SK-N-SH (cell line): ENCODE data around the gene EXOC4. TPM values are rescaled to one million over a fixed set of nuclear protein-coding genes. Genes with fewer than 3 reads are reported as not detected.
A peak's percentile ranks its signal among the peaks of the same experiment; 100 is the strongest.

Experiments
- CTCF ChIA-PET: fragments of 300-600, 350-600 bp; formaldehyde crosslinking; extraction: SDS; loops from one replicate; lab custom pipeline; 2021; lab: Yijun Ruan, JAX
- POLR2A ChIA-PET: fragments of 350-600 bp; sonication (Branson Sonifier 250); formaldehyde crosslinking; extraction: SDS; loops from one replicate; lab custom pipeline; 2020; ENCODE audit warnings: antibody characterized with exemption, inconsistent platforms; lab: Yijun Ruan, JAX
- DNase-seq: peaks from one replicate; pipeline ENCODE4 v3.0.0; 2012
- H2AFZ ChIP-seq: fragments of 200-600 bp; sonication (generic); 2 replicates; pipeline ENCODE4 v1.8.1; 2016; ENCODE audit warnings: antibody characterized with exemption, mild to moderate bottlenecking, low read depth
- H3F3A ChIP-seq: fragments of 200-600 bp; sonication (generic); replicated peaks from 2 replicates; pipeline ENCODE3; 2016; ENCODE audit warnings: antibody characterized with exemption, mild to moderate bottlenecking; ENCODE audit not compliant: insufficient read depth
- H3K27ac ChIP-seq, 2 experiments: fragments of 200-500 bp in 1 of 2; fragments of 200-600 bp in 1 of 2; sonication (Bioruptor generic) in 1 of 2; sonication (generic), shearing (Covaris generic) in 1 of 2; 2 replicates each; pipeline versions ENCODE4 v1.5.1 to v1.6.1; 2014 to 2016; ENCODE audit warnings: low read depth in 2 of 2, inconsistent platforms in 1 of 2, low read length in 1 of 2, mild to moderate bottlenecking in 1 of 2, mixed read lengths in 1 of 2
- H3K27me3 ChIP-seq: fragments of 200-600 bp; sonication (generic), shearing (Covaris generic); 2 replicates; pipeline ENCODE4 v1.6.1; 2016; ENCODE audit warnings: mixed run types; ENCODE audit not compliant: insufficient read depth
- H3K36me3 ChIP-seq, 2 experiments: fragments of 200-500 bp in 1 of 2; fragments of 200-600 bp in 1 of 2; sonication (Bioruptor generic) in 1 of 2; sonication (generic) in 1 of 2; replicated peaks in 1 of 2; 2 replicates each; pipeline versions ENCODE3 to v1.5.1; 2014 to 2016; ENCODE audit warnings: low read length in 1 of 2, mild to moderate bottlenecking in 1 of 2; ENCODE audit not compliant: insufficient read depth in 2 of 2, control insufficient read depth in 1 of 2
- H3K4me1 ChIP-seq, 2 experiments: fragments of 200-500 bp in 1 of 2; fragments of 200-600 bp in 1 of 2; sonication (Bioruptor generic) in 1 of 2; sonication (generic), shearing (Covaris generic) in 1 of 2; 2 replicates each; pipeline versions ENCODE4 v1.5.1 to v1.6.1; 2014 to 2016; ENCODE audit warnings: low read depth in 1 of 2, low read length in 1 of 2, mixed run types in 1 of 2; ENCODE audit not compliant: insufficient read depth in 2 of 2, control insufficient read depth in 1 of 2
- H3K4me2 ChIP-seq: fragments of 200-600 bp; sonication (generic), shearing (Covaris generic); 2 replicates; pipeline ENCODE4 v1.6.1; 2017; ENCODE audit warnings: mixed run types
- H3K4me3 ChIP-seq, 2 experiments: fragments of 200-500 bp in 1 of 2; fragments of 200-600 bp in 1 of 2; sonication (Bioruptor generic) in 1 of 2; sonication (generic), shearing (Covaris generic) in 1 of 2; 2 replicates each; pipeline versions ENCODE4 v1.5.1 to v1.8.1; 2014 to 2016; ENCODE audit warnings: low read depth in 2 of 2, inconsistent platforms in 1 of 2, low read length in 1 of 2, mild to moderate bottlenecking in 1 of 2, mixed read lengths in 1 of 2, moderate library complexity in 1 of 2
- H3K79me2 ChIP-seq: fragments of 200-600 bp; sonication (generic); 2 replicates; pipeline ENCODE4 v1.8.1; 2017; ENCODE audit warnings: mild to moderate bottlenecking; ENCODE audit not compliant: insufficient read depth
- H3K9ac ChIP-seq: fragments of 200-600 bp; sonication (generic); 2 replicates; pipeline ENCODE4 v1.6.1; 2017; ENCODE audit warnings: mixed run types
- H3K9me2 ChIP-seq: fragments of 200-600 bp; sonication (generic); 2 replicates; pipeline ENCODE4 v1.6.1; 2017; ENCODE audit warnings: mixed run types
- H3K9me3 ChIP-seq: fragments of 200-600 bp; sonication (generic); 2 replicates; pipeline ENCODE4 v1.6.1; 2017; ENCODE audit warnings: mixed run types, mild to moderate bottlenecking, moderate library complexity
- H4K20me1 ChIP-seq: fragments of 200-600 bp; sonication (generic); 2 replicates; pipeline ENCODE4 v1.6.1; 2017; ENCODE audit warnings: mild to moderate bottlenecking, mixed run types; ENCODE audit not compliant: insufficient read depth
- CHD2 ChIP-seq: fragments of 150-350 bp; IDR thresholded peaks from 2 replicates; pipeline ENCODE4 v1.6.1; 2018; ENCODE audit warnings: low read length; ENCODE audit not compliant: partially characterized antibody
- CTCF ChIP-seq: fragments of 200-600 bp; sonication (generic); IDR thresholded peaks from 2 replicates; pipeline ENCODE4 v1.6.1; 2017; ENCODE audit warnings: antibody characterized with exemption, mild to moderate bottlenecking, moderate library complexity
- FOXM1 ChIP-seq: IDR thresholded peaks from 2 replicates; pipeline ENCODE4 v1.4.0; 2012; ENCODE audit warnings: low read depth, mild to moderate bottlenecking
- GABPA ChIP-seq: IDR thresholded peaks from 2 replicates; pipeline ENCODE4 v1.4.0; 2012; ENCODE audit warnings: low read depth, mild to moderate bottlenecking
- JUND ChIP-seq: IDR thresholded peaks from 2 replicates; pipeline ENCODE4 v1.4.0; 2012
- MXI1 ChIP-seq: IDR thresholded peaks from 2 replicates; pipeline ENCODE4 v1.6.1; 2012; ENCODE audit warnings: mild to moderate bottlenecking, low read depth, low read length, improper control_type of control experiment
- NFIC ChIP-seq: IDR thresholded peaks from 2 replicates; pipeline ENCODE4 v1.4.0; 2012; ENCODE audit warnings: borderline replicate concordance
- POLR2AphosphoS5 ChIP-seq: IDR thresholded peaks from 2 replicates; pipeline ENCODE4 v1.6.1; 2012; ENCODE audit warnings: low read depth, low read length
- RCOR1 ChIP-seq: fragments of 150-350 bp; IDR thresholded peaks from 2 replicates; pipeline ENCODE4 v1.6.1; 2017; ENCODE audit warnings: antibody characterized with exemption, low read length
- RFX5 ChIP-seq: IDR thresholded peaks from 2 replicates; pipeline ENCODE4 v1.6.1; 2012; ENCODE audit warnings: mild to moderate bottlenecking, improper control_type of control experiment, low read length
- SIN3A ChIP-seq: IDR thresholded peaks from 2 replicates; pipeline ENCODE4 v1.6.1; 2012; ENCODE audit warnings: low read depth, mild to moderate bottlenecking, low read length, moderate library complexity, borderline replicate concordance
- TCF12 ChIP-seq: IDR thresholded peaks from 2 replicates; pipeline ENCODE4 v1.4.0; 2012
- YY1 ChIP-seq: IDR thresholded peaks from 2 replicates; pipeline ENCODE4 v1.4.0; 2012; ENCODE audit warnings: low read depth, mild to moderate bottlenecking
- WGBS: methylation state at CpG from one replicate; pipeline ENCODE4 v1.1.6; 2017; ENCODE audit warnings: low lambda C conversion rate; 5-methylcytosine and 5-hydroxymethylcytosine counted together
- polyA plus RNA-seq, 3 experiments: library from polyadenylated mRNA; depleted of rRNA; stranded (reverse); fragments of >200 nt; gene quantifications; 2 replicates each; pipeline ENCODE4 v1.2.3, GENCODE V29; 2012
- TF ChIP-seq, protein P1 (sequence below): IDR thresholded peaks from 2 replicates; pipeline ENCODE4 v1.6.1; 2012; ENCODE audit warnings: mild to moderate bottlenecking, low read depth, low read length, moderate library complexity
- TF ChIP-seq, protein P2 (sequence below): fragments of 150-350 bp; IDR thresholded peaks from 2 replicates; pipeline ENCODE4 v1.6.1; 2016; ENCODE audit warnings: mild to moderate bottlenecking, low read depth, low read length

The EXOC4 gene
- polyA plus RNA-seq, 1 of the 3 experiments (the other 2 are of a cell fraction): 37.3 TPM

DNA sequence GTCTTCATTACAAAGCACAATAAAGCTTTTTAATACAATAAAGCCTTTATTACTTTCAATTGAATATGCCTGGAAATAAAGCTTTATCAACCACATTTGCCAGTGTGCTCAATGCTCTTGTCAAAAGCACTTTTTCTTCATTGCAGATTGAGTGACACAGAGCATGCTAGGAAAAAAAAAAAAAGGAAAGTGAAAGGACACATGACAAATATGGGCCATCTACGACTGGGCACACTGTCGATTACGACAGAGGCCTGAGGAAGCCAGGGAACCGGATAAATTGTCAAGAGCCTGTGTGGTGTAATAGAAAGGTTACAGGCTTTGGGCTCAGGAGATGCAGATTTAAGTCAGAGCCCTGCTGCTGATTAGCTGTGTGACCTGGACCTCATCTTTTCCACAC lies 789.4 kb downstream of the EXOC4 start (continued):
- TF ChIP-seq CTCF (no peak), POLR2AphosphoS5 (no peak), FOXM1 (no peak), TCF12 (no peak), RCOR1 (peak; percentile 54), MXI1 (peak; percentile 69)
- TF ChIP-seq, protein P1, sequence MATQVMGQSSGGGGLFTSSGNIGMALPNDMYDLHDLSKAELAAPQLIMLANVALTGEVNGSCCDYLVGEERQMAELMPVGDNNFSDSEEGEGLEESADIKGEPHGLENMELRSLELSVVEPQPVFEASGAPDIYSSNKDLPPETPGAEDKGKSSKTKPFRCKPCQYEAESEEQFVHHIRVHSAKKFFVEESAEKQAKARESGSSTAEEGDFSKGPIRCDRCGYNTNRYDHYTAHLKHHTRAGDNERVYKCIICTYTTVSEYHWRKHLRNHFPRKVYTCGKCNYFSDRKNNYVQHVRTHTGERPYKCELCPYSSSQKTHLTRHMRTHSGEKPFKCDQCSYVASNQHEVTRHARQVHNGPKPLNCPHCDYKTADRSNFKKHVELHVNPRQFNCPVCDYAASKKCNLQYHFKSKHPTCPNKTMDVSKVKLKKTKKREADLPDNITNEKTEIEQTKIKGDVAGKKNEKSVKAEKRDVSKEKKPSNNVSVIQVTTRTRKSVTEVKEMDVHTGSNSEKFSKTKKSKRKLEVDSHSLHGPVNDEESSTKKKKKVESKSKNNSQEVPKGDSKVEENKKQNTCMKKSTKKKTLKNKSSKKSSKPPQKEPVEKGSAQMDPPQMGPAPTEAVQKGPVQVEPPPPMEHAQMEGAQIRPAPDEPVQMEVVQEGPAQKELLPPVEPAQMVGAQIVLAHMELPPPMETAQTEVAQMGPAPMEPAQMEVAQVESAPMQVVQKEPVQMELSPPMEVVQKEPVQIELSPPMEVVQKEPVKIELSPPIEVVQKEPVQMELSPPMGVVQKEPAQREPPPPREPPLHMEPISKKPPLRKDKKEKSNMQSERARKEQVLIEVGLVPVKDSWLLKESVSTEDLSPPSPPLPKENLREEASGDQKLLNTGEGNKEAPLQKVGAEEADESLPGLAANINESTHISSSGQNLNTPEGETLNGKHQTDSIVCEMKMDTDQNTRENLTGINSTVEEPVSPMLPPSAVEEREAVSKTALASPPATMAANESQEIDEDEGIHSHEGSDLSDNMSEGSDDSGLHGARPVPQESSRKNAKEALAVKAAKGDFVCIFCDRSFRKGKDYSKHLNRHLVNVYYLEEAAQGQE: no peak

DNA sequence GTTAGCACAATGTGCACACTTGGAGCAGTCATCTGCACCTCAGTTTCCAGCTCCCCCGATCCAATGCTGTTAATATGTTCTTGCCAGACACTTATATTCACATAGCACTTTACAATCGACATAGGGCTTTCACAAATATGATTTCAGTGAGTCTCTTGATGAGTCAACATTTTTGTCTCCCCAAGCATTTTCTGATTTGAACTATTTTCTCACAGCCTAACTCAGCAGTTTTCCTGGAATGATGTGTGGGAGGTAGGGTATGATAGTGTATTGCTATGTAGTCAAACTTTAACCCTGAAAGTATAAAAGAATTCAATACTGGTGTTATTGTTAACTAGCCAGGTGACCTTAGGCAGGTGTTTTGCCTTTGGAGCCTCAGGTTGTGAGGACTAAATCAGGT lies 791.8 kb downstream of the EXOC4 start:
- WGBS: 81% methylated on average over 2 of the region's 2 CpGs
- no peaks in the 10 kb centered on the region for H3K9me2 ChIP-seq
- no peak for DNase-seq

DNA sequence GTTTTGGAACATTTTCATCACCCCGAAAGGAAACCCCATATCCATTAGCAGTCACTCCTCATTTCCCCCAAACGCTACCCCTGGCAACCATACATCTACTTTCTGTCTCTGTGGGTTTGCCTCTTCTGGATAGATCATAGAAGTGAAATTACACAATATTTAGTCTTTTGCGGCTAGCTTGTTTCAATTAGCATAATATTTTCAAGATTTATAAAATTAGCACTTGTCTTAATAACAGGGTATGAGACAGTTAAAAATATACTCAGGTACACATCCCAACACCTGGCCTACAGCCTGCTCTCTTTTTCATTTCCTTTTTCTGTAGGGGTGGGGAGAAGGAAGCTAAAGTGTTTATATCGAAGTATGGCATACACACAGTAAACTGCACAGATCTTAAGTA lies 792.8 kb downstream of the EXOC4 start:
- H3K9me2 ChIP-seq: no peaks in the 10 kb centered on the region
- no peaks in the 10 kb centered on the region for H3K9me3 ChIP-seq
- no peak overlapping the region for H3K4me2 ChIP-seq
- H3K36me3 ChIP-seq: peaks cover 0 to 9% of the 10 kb centered on the region in 2 experiments
- no peak for DNase-seq
- H2AFZ ChIP-seq: no peak overlapping the region
- no peaks in the 10 kb centered on the region for H3K79me2 ChIP-seq
- H3K4me3 ChIP-seq: no peak overlapping the region
- CTCF ChIA-PET: interaction anchor here (0.8 to 0.9 kb wide), 3 partner anchors 10 to 403 kb away, joined by 3 to 4 read pairs (median 3); no protein-coding TSS in a partner anchor
- no peak overlapping the region for H3K27ac ChIP-seq
- H3K9ac ChIP-seq: no peak overlapping the region
- 75% methylated on average over 4 of the region's 4 CpGs for WGBS
- no peaks in the 10 kb centered on the region for H3F3A ChIP-seq
- H4K20me1 ChIP-seq: no peaks in the 10 kb centered on the region
- peaks cover 0 to 26% of the 10 kb centered on the region in 2 experiments; a peak in 2 of 4 replicates for H3K4me1 ChIP-seq
- POLR2A ChIA-PET: no interaction called here
- H3K27me3 ChIP-seq: no peaks in the 10 kb centered on the region
- TF ChIP-seq TCF12: no peak
- no peak for TF ChIP-seq JUND
- TF ChIP-seq YY1: no peak
- no peak for TF ChIP-seq FOXM1
- TF ChIP-seq, protein P1: no peak
- TF ChIP-seq NFIC: no peak
- no peak for TF ChIP-seq GABPA
- TF ChIP-seq, protein P2, sequence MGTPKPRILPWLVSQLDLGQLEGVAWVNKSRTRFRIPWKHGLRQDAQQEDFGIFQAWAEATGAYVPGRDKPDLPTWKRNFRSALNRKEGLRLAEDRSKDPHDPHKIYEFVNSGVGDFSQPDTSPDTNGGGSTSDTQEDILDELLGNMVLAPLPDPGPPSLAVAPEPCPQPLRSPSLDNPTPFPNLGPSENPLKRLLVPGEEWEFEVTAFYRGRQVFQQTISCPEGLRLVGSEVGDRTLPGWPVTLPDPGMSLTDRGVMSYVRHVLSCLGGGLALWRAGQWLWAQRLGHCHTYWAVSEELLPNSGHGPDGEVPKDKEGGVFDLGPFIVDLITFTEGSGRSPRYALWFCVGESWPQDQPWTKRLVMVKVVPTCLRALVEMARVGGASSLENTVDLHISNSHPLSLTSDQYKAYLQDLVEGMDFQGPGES: no peak

More for the DNA sequence above, 791.8 kb downstream of the EXOC4 start:
- Histone ChIP-seq H3K4me2 (no peak overlapping the region), H4K20me1 (no peaks in the 10 kb centered on the region), H3K4me1 (peaks cover 0 to 29% of the 10 kb centered on the region in 2 experiments; a peak in 2 of 4 replicates), H3K9me3 (no peaks in the 10 kb centered on the region), H2AFZ (no peak overlapping the region), H3K4me3 (no peak overlapping the region), H3K9ac (no peak overlapping the region), H3K27me3 (no peaks in the 10 kb centered on the region), H3K36me3 (peaks cover 0 to 9% of the 10 kb centered on the region in 2 experiments), H3K79me2 (no peaks in the 10 kb centered on the region), H3K27ac (no peak overlapping the region), H3F3A (no peaks in the 10 kb centered on the region)
- no peak for TF ChIP-seq SIN3A
- no peak for TF ChIP-seq CHD2
- TF ChIP-seq RFX5: no peak
- ChIA-PET POLR2A (no interaction called here), CTCF (no interaction called here)
